HCT116 (cell line): ENCODE results near the gene RAB36. TPM values are rescaled to one million over a fixed set of nuclear protein-coding genes. Genes with fewer than 3 reads are reported as not detected.

Source experiments
- ATAC-seq: fragments of 200-7000 bp; cut with Tn5 transposase; 2 replicates; pipeline ENCODE4 v1.9.1; 2020; ENCODE audit warnings: mild to moderate bottlenecking, moderate library complexity
- BruUV-seq: library from RNA; stranded (reverse); fragments of 400-500 nt; replicated peaks from 2 replicates; lab custom pipeline; 2021; lab: Mats Ljungman, UMichigan
- CTCF ChIA-PET: fragments of 300-600 bp; sonication (Branson Sonifier 250); formaldehyde crosslinking; loops from one replicate; lab custom pipeline; 2021; ENCODE audit warnings: antibody characterized with exemption; lab: Charles Lee
- POLR2A ChIA-PET: fragments of 300-600, 350-600 bp; sonication (Branson Sonifier 250); formaldehyde crosslinking; loops from one replicate; lab custom pipeline; 2021; ENCODE audit warnings: antibody characterized with exemption; lab: Charles Lee
- RAD21 ChIA-PET, 2 experiments: fragments of 300-600 bp; sonication (Branson Sonifier 250); formaldehyde crosslinking; loops; one replicate each; lab custom pipeline; 2023; ENCODE audit warnings: low total read pairs in 2 of 2; ENCODE audit not compliant: uncharacterized antibody in 2 of 2, unreplicated experiment in 2 of 2, low non-redundant PET in 1 of 2; lab: Charles Lee
- DNase-seq: peaks from one replicate; pipeline ENCODE4 v3.0.0-alpha.2; 2010; ENCODE audit warnings: low read depth, low spot score
- H2AFZ ChIP-seq: fragments of 200-600 bp; shearing (Covaris generic), sonication (generic); 2 replicates; pipeline ENCODE4 v1.6.1; 2017; ENCODE audit warnings: low read depth, mixed run types, mixed read lengths, antibody characterized with exemption, low read length; ENCODE audit not compliant: poor library complexity, severe bottlenecking
- H3K27ac ChIP-seq: 2 replicates; pipeline ENCODE4 v1.5.1; 2012; ENCODE audit warnings: low read depth, low read length
- H3K27me3 ChIP-seq: fragments of 200-600 bp; sonication (generic); 2 replicates; pipeline ENCODE4 v1.6.1; 2016; ENCODE audit warnings: mixed run types, low read length, mixed read lengths; ENCODE audit not compliant: insufficient read depth
- H3K36me3 ChIP-seq, 2 experiments: fragments of 200-500 bp in 1 of 2; fragments of 200-600 bp in 1 of 2; sonication (Bioruptor generic) in 1 of 2; sonication (generic) in 1 of 2; 2 replicates each; pipeline versions ENCODE4 v1.5.1 to v1.6.1; 2014 to 2016; ENCODE audit warnings: low read length in 2 of 2, inconsistent platforms in 1 of 2, mixed read lengths in 1 of 2, mixed run types in 1 of 2; ENCODE audit not compliant: insufficient read depth in 2 of 2, control insufficient read depth in 1 of 2
- H3K4me1 ChIP-seq, 2 experiments: fragments of 200-600 bp in 1 of 2; sonication (generic) in 1 of 2; 2 replicates each; pipeline versions ENCODE4 v1.5.1 to v1.6.1; 2012 to 2017; ENCODE audit warnings: low read length in 2 of 2, inconsistent platforms in 1 of 2, mild to moderate bottlenecking in 1 of 2, mixed read lengths in 1 of 2, mixed run types in 1 of 2, moderate library complexity in 1 of 2; ENCODE audit not compliant: insufficient read depth in 2 of 2, control insufficient read depth in 1 of 2
- H3K4me2 ChIP-seq: fragments of 200-600 bp; sonication (generic); 2 replicates; pipeline ENCODE4 v1.6.1; 2017; ENCODE audit warnings: mixed run types, low read length, mixed read lengths
- H3K4me3 ChIP-seq, 2 experiments: fragments of 200-600 bp in 1 of 2; sonication (generic) in 1 of 2; replicated peaks in 1 of 2; 2 replicates each; pipeline ENCODE4 v1.5.1; 2011 to 2016; ENCODE audit warnings: low read length in 2 of 2, control low read depth in 1 of 2, low read depth in 1 of 2, mild to moderate bottlenecking in 1 of 2, mixed read lengths in 1 of 2, mixed run types in 1 of 2
- H3K79me2 ChIP-seq: fragments of 200-600 bp; sonication (generic); 2 replicates; pipeline ENCODE4 v1.6.1; 2017; ENCODE audit warnings: mild to moderate bottlenecking, mixed run types, low read length, moderate library complexity, mixed read lengths; ENCODE audit not compliant: insufficient read depth
- H3K9ac ChIP-seq: fragments of 200-600 bp; sonication (generic); 2 replicates; pipeline ENCODE4 v1.6.1; 2016; ENCODE audit warnings: low read length, mixed read lengths
- H3K9me2 ChIP-seq: fragments of 200-600 bp; sonication (generic), shearing (Covaris generic); 2 replicates; pipeline ENCODE4 v1.6.1; 2017; ENCODE audit warnings: mixed run types, mild to moderate bottlenecking, moderate library complexity; ENCODE audit not compliant: insufficient read depth
- H3K9me3 ChIP-seq, 2 experiments: fragments of 200-500 bp in 1 of 2; fragments of 200-600 bp in 1 of 2; sonication (Bioruptor generic) in 1 of 2; sonication (generic) in 1 of 2; 2 replicates each; pipeline ENCODE4 v1.6.1; 2014 to 2017; ENCODE audit warnings: low read length in 2 of 2, mixed read lengths in 2 of 2, inconsistent platforms in 1 of 2, low read depth in 1 of 2, mild to moderate bottlenecking in 1 of 2, mixed run types in 1 of 2, moderate library complexity in 1 of 2; ENCODE audit not compliant: control insufficient read depth in 1 of 2, insufficient read depth in 1 of 2
- H4K20me1 ChIP-seq: fragments of 200-600 bp; sonication (generic), shearing (Covaris generic); 2 replicates; pipeline ENCODE4 v1.6.1; 2017; ENCODE audit warnings: mixed run types, mild to moderate bottlenecking, moderate library complexity; ENCODE audit not compliant: insufficient read depth
- EGR1 ChIP-seq: IDR thresholded peaks from 2 replicates; pipeline ENCODE4 v1.6.1; 2012; ENCODE audit warnings: low read depth
- EZH2 ChIP-seq: fragments of 200-600 bp; sonication (generic); IDR thresholded peaks from 2 replicates; pipeline ENCODE4 v1.6.1; 2017; ENCODE audit warnings: antibody characterized with exemption, mixed run types
- FOSL1 ChIP-seq: IDR thresholded peaks from 2 replicates; pipeline ENCODE4 v1.6.1; 2012; ENCODE audit warnings: low read depth
- POLR2A ChIP-seq: IDR thresholded peaks from 2 replicates; pipeline ENCODE4 v1.7.0; 2011; ENCODE audit warnings: borderline replicate concordance; ENCODE audit not compliant: insufficient read depth, insufficient read length; ENCODE audit errors: extremely low read depth
- POLR2AphosphoS5 ChIP-seq: IDR thresholded peaks from 2 replicates; pipeline ENCODE4 v1.6.1; 2011; ENCODE audit warnings: mild to moderate bottlenecking, low read depth, low read length, moderate library complexity
- SIN3A ChIP-seq: IDR thresholded peaks from 2 replicates; pipeline ENCODE4 v1.6.1; 2012; ENCODE audit warnings: low read depth
- SP1 ChIP-seq: IDR thresholded peaks from 2 replicates; pipeline ENCODE4 v1.6.1; 2012; ENCODE audit warnings: low read depth
- SRF ChIP-seq: IDR thresholded peaks from 2 replicates; pipeline ENCODE4 v1.6.1; 2012; ENCODE audit warnings: low read depth
- TCF7L2 ChIP-seq: IDR thresholded peaks from 2 replicates; pipeline ENCODE4 v1.7.0; 2011; ENCODE audit warnings: borderline replicate concordance, inconsistent platforms; ENCODE audit not compliant: insufficient read depth, insufficient read length; ENCODE audit errors: extremely low read depth
- YY1 ChIP-seq: IDR thresholded peaks from 2 replicates; pipeline ENCODE4 v1.6.1; 2011; ENCODE audit warnings: low read length, low read depth, moderate library complexity, mild to moderate bottlenecking; ENCODE audit not compliant: insufficient replicate concordance; ENCODE audit errors: extremely low read depth
- ZFX ChIP-seq: fragments of 450-650 bp; IDR thresholded peaks from 2 replicates; pipeline ENCODE4 v1.6.1; 2017
- intact Hi-C: fragments of 100-400 bp; cut with micrococcal nuclease; formaldehyde crosslinking; loops from 2 replicates; pipeline ENCODE4 v1.10.0; 2022
- total RNA-seq: library from RNA; stranded (reverse); gene quantifications from one replicate; pipeline ENCODE4 v1.2.1, GENCODE V29; 2021; ENCODE audit not compliant: unreplicated experiment

RAB36 gene
- total RNA-seq, 1 experiment from 2014 or later = 6.1 TPM

DNA sequence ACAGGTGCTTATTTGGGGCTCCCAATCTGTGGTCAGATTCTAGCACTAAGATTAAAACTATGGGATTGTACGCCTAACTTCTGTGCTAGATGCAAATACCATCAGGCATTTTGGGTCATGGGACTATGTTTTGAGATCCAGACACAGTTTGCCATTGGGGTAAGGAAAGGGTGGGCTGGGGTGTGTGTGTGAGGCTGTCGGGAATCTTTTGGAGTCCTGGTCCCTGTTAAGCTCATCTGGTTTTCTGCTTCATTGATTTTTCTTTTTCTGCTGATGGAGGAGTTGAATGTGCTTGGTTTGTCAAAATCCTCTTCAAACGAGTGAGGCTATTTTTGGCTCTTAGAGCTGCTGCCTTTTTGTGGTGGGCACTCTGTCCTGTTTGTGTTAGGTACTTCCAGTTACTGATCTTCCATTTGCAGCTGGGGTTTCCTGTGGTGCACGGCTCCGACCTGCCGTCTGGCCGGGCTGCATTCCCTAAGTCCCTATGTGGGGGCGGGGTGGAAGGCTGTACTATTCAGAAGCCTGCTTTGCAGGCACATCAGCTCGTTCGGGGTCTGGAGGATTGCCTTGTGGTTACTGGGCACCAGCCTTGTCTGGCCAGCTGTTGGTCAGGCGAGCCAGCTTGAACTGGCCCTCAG, 37.9 kb downstream of the RAB36 start:
- peaks cover 10% of the 10 kb centered on the region; the same call in 1 of the 2 replicates for H4K20me1 ChIP-seq
- ChIA-PET RAD21 (no interaction called here), CTCF (interaction anchor here (1.8 kb wide), 1 partner anchor 99 kb away, joined by 7 read pairs; no protein-coding TSS in a partner anchor), POLR2A (no interaction called here)
- ATAC-seq (no peak), DNase-seq (no peak)
- peaks cover 34 to 47% of the 10 kb centered on the region in 2 experiments for H3K4me1 ChIP-seq
- TF ChIP-seq SP1 (no peak), FOSL1 (no peak), ZFX (no peak), POLR2A (no peak), SRF (no peak), SIN3A (no peak), EZH2 (no peak), YY1 (no peak), POLR2AphosphoS5 (no peak), EGR1 (no peak), TCF7L2 (no peak)
- H2AFZ ChIP-seq = no peak overlapping the region
- peak overlapping the region; percentile 83 for H3K4me2 ChIP-seq
- H3K9me3 ChIP-seq = no peaks in the 10 kb centered on the region
- peak overlapping the region in 1 of 2 experiments; percentile 69; a peak in 2 of 4 replicates for H3K4me3 ChIP-seq
- peaks cover 0 to 20% of the 10 kb centered on the region in 2 experiments; a peak in 2 of 4 replicates for H3K36me3 ChIP-seq
- intact Hi-C loops = no loop called here
- no peaks in the 10 kb centered on the region for H3K9me2 ChIP-seq
- no peaks in the 10 kb centered on the region for H3K27me3 ChIP-seq
- H3K9ac ChIP-seq = peak overlapping the region; percentile 19; the same call in 1 of the 2 replicates
- H3K79me2 ChIP-seq = peaks cover 70% of the 10 kb centered on the region
- no peak overlapping the region for H3K27ac ChIP-seq
- no TSS peak for BruUV-seq
